PC-9 (cell line): Measurements from ENCODE around the gene VWA8. TPM values are rescaled to one million over a fixed set of nuclear protein-coding genes. Genes with fewer than 3 reads are reported as not detected.

Experiments used
- BruUV-seq: library from RNA; stranded (reverse); fragments of 400-500 nt; replicated peaks from 2 replicates; lab custom pipeline; 2021; lab: Mats Ljungman, UMichigan
- CTCF ChIA-PET: fragments of 300-600 bp; sonication (Branson Sonifier 250); formaldehyde crosslinking; loops from one replicate; lab custom pipeline; 2022; ENCODE audit warnings: antibody characterized with exemption; lab: Charles Lee
- POLR2A ChIA-PET: fragments of 300-600 bp; sonication (Branson Sonifier 250); formaldehyde crosslinking; loops from one replicate; lab custom pipeline; 2022; ENCODE audit warnings: antibody characterized with exemption; ENCODE audit not compliant: unreplicated experiment; lab: Charles Lee
- DNase-seq, 2 experiments: peaks; one replicate each; pipeline versions ENCODE4 v3.0.0 to v3.0.0-alpha.2; 2015 to 2022; ENCODE audit warnings: mixed read lengths in 1 of 2
- H2AFZ ChIP-seq: fragments of 200-600 bp; sonication (generic); 2 replicates; pipeline ENCODE4 v1.8.1; 2017; ENCODE audit warnings: antibody characterized with exemption
- H3F3A ChIP-seq: fragments of 200-600 bp; sonication (generic); 2 replicates; pipeline ENCODE4 v1.8.1; 2017; ENCODE audit warnings: antibody characterized with exemption, mild to moderate bottlenecking, low read depth; ENCODE audit not compliant: insufficient read depth
- H3K27ac ChIP-seq: fragments of 200-600 bp; sonication (generic); 2 replicates; pipeline ENCODE4 v1.6.1; 2016; ENCODE audit warnings: mixed run types
- H3K27me3 ChIP-seq: fragments of 200-600 bp; sonication (generic); 2 replicates; pipeline ENCODE4 v1.6.1; 2016; ENCODE audit warnings: low read depth, mixed run types; ENCODE audit not compliant: insufficient read depth
- H3K36me3 ChIP-seq: fragments of 200-600 bp; sonication (generic); 2 replicates; pipeline ENCODE4 v1.6.1; 2016; ENCODE audit warnings: low read depth, mixed run types
- H3K4me1 ChIP-seq: fragments of 200-600 bp; sonication (generic); replicated peaks from 2 replicates; pipeline ENCODE4 v1.6.1; 2016; ENCODE audit warnings: mixed run types; ENCODE audit not compliant: insufficient read depth
- H3K4me2 ChIP-seq: fragments of 200-600 bp; sonication (generic); 2 replicates; pipeline ENCODE4 v1.6.1; 2017; ENCODE audit warnings: mixed run types
- H3K4me3 ChIP-seq: fragments of 200-600 bp; sonication (generic); 2 replicates; pipeline ENCODE4 v1.6.1; 2016; ENCODE audit warnings: mixed run types
- H3K79me2 ChIP-seq: fragments of 200-600 bp; sonication (generic); 2 replicates; pipeline ENCODE4 v1.6.1; 2017; ENCODE audit warnings: low read depth, mixed run types
- H3K9me2 ChIP-seq: fragments of 200-600 bp; sonication (generic); 2 replicates; pipeline ENCODE4 v1.8.1; 2017; ENCODE audit warnings: mild to moderate bottlenecking; ENCODE audit not compliant: insufficient read depth
- H3K9me3 ChIP-seq: fragments of 200-600 bp; sonication (generic); 2 replicates; pipeline ENCODE4 v1.8.1; 2016; ENCODE audit warnings: low read depth; ENCODE audit not compliant: insufficient read depth
- H4K20me1 ChIP-seq: fragments of 200-600 bp; sonication (generic); 2 replicates; pipeline ENCODE4 v1.8.1; 2017; ENCODE audit not compliant: insufficient read depth
- CTCF ChIP-seq: fragments of 200-600 bp; sonication (generic); conservative IDR thresholded peaks from 2 replicates; pipeline ENCODE4 v1.6.1; 2017; ENCODE audit warnings: mixed run types, antibody characterized with exemption, mild to moderate bottlenecking, moderate library complexity
- EZH2 ChIP-seq: fragments of 200-600 bp; sonication (generic); IDR thresholded peaks from 2 replicates; pipeline ENCODE4 v1.8.0; 2017; ENCODE audit warnings: antibody characterized with exemption, low read depth
- intact Hi-C: fragments of 100-400 bp; cut with micrococcal nuclease; formaldehyde crosslinking; loops from one replicate; pipeline ENCODE4 v1.10.0; 2022; ENCODE audit not compliant: unreplicated experiment
- total RNA-seq: library from RNA; stranded (reverse); gene quantifications from 2 replicates; pipeline ENCODE4 v1.2.3, GENCODE V29; 2021

VWA8 gene
- total RNA-seq, 1 experiment from 2014 or later, result 14.1 TPM

- Histone ChIP-seq H3K36me3 (no peaks in the 10 kb centered on the region), H4K20me1 (no peaks in the 10 kb centered on the region), H2AFZ (no peak overlapping the region), H3K27ac (no peak overlapping the region), H3K27me3 (no peaks in the 10 kb centered on the region), H3K9me2 (no peaks in the 10 kb centered on the region), H3K4me3 (no peak overlapping the region), H3K4me1 (peaks cover 36% of the 10 kb centered on the region), H3K9me3 (no peaks in the 10 kb centered on the region), H3K79me2 (no peaks in the 10 kb centered on the region), H3K4me2 (no peak overlapping the region), H3F3A (peaks cover 17% of the 10 kb centered on the region; the same call in 1 of the 2 replicates)
- POLR2A ChIA-PET, result no interaction called here
- no peak for DNase-seq
- intact Hi-C loops, result loop anchor here (10.0 kb wide), 1 partner anchor 71 kb away; no protein-coding TSS in a partner anchor
- no TSS peak for BruUV-seq
- CTCF ChIA-PET, result no interaction called here
- TF ChIP-seq CTCF, result no peak
- TF ChIP-seq EZH2, result no peak
Observed at GRCh38 chr13:41615528-41615855, 345.4 kb downstream of the VWA8 start.

- peak overlapping the region; percentile 45; the same call in 1 of the 2 replicates for H3K27ac ChIP-seq
- CTCF ChIA-PET, result no interaction called here
Observed at GRCh38 chr13:41614671-41615527, 346.0 kb downstream of the VWA8 start.

More at GRCh38 chr13:41614671-41615527, 346.0 kb downstream of the VWA8 start:
- no TSS peak for BruUV-seq
- Histone ChIP-seq H3K4me2 (no peak overlapping the region), H3F3A (peaks cover 20% of the 10 kb centered on the region), H3K79me2 (no peaks in the 10 kb centered on the region), H3K36me3 (no peaks in the 10 kb centered on the region), H3K4me3 (no peak overlapping the region), H3K9me3 (no peaks in the 10 kb centered on the region), H2AFZ (no peak overlapping the region), H3K4me1 (peaks cover 40% of the 10 kb centered on the region), H4K20me1 (no peaks in the 10 kb centered on the region), H3K9me2 (no peaks in the 10 kb centered on the region), H3K27me3 (no peaks in the 10 kb centered on the region)
- POLR2A ChIA-PET, result no interaction called here
- DNase-seq, result no peak
- intact Hi-C loops, result loop anchor here (10.0 kb wide), 1 partner anchor 70 kb away; no protein-coding TSS in a partner anchor
- TF ChIP-seq EZH2 (no peak), CTCF (no peak)
